SJSA1 (cell line): ENCODE data around the gene ACTN2. TPM values are rescaled to one million over a fixed set of nuclear protein-coding genes. Genes with fewer than 3 reads are reported as not detected.
"Not testable (repeated sequence)": the region's sequence is repeated elsewhere in the genome, so short reads cannot be mapped to it uniquely, and the experiment has no call there.

Experiments used
- DNase-seq, 2 experiments: peaks; one replicate each; pipeline ENCODE4 v3.0.0-alpha.2; 2015 to 2020; ENCODE audit warnings: low spot score in 2 of 2, low read depth in 1 of 2
- H3K27ac ChIP-seq: fragments of 250-450 bp; sonication (Bioruptor Pico); 2 replicates; pipeline ENCODE4 v1.5.1; 2020; ENCODE audit warnings: mild to moderate bottlenecking, moderate library complexity
- H3K27me3 ChIP-seq: fragments of 250-450 bp; sonication (Bioruptor Pico); replicated peaks from 2 replicates; pipeline ENCODE4 v1.5.1; 2020; ENCODE audit warnings: mild to moderate bottlenecking, moderate library complexity
- H3K36me3 ChIP-seq: fragments of 250-450 bp; sonication (Bioruptor Pico); 2 replicates; pipeline ENCODE4 v1.5.1; 2020; ENCODE audit warnings: mild to moderate bottlenecking
- H3K4me1 ChIP-seq: fragments of 250-450 bp; sonication (Bioruptor Pico); replicated peaks from 2 replicates; pipeline ENCODE4 v1.6.1; 2021; ENCODE audit warnings: mild to moderate bottlenecking
- H3K4me3 ChIP-seq: fragments of 250-450 bp; sonication (Bioruptor Pico); 2 replicates; pipeline ENCODE4 v1.5.1; 2020; ENCODE audit warnings: mild to moderate bottlenecking
- H3K9me3 ChIP-seq: fragments of 250-450 bp; sonication (Bioruptor Pico); replicated peaks from 2 replicates; pipeline ENCODE4 v1.5.1; 2020; ENCODE audit warnings: mild to moderate bottlenecking
- total RNA-seq: library from RNA; depleted of rRNA; stranded (reverse); fragments of >200 nt; shearing (Covaris generic); gene quantifications from 2 replicates; pipeline ENCODE4 v1.2.3, GENCODE V29; 2014; rRNA removed

Gene ACTN2
- not detected in 2 replicates for total RNA-seq

DNA sequence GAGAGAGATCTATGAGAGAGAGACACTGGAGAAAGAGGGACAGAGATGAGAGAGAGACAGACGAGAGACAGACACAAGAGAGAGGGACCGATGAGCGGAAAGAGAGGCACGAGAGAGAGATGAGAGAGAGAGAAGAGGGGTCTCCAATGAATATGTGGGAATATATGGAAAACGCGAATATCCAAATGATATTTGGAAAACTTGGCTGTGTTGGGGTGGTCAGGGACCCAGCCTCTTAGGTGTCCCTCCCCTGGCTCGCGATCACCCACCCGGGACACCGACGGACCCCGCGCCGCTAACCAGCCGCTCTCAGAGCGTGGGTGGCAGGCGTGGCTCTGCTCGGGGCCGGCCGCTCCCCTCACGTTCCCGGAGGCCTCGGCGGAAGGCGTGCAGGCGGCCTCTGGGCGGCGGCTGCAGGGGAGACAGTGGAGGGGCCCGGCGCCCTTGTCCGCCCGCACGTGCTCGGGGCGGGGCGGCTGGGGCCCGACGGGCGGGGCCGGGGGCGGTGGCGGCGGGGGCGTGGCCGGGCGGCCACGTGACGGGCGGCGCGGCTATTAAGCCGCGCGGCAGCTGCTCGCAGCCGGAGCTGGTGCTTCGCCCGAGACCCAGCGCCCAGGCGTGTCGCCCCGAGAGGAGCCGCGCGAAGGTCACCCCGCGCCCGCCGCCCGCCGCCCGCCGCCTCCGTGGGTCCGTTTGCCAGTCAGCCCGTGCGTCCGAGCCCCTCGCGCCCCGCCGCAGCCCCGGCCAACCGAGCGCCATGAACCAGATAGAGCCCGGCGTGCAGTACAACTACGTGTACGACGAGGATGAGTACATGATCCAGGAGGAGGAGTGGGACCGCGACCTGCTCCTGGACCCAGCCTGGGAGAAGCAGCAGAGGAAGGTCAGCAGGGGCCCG is at the start of gene ACTN2:
ACTN2 (plus strand) TSS at position 583 of the 898 bp plus-strand sequence; CDS start at position 758, 175 bp downstream.
- peaks cover 6% of the 10 kb centered on the region; the same call in 1 of the 2 replicates for H3K9me3 ChIP-seq
- no peak for DNase-seq
- H3K4me3 ChIP-seq: no peak within 1 kb of the TSS; the same call in 1 of the 2 replicates
- peaks cover 24% of the 10 kb centered on the region for H3K27me3 ChIP-seq
- no peak within 1 kb of the TSS for H3K27ac ChIP-seq
- no peaks in the 10 kb centered on the region for H3K36me3 ChIP-seq
- peaks cover 5% of the 10 kb centered on the region for H3K4me1 ChIP-seq

DNA sequence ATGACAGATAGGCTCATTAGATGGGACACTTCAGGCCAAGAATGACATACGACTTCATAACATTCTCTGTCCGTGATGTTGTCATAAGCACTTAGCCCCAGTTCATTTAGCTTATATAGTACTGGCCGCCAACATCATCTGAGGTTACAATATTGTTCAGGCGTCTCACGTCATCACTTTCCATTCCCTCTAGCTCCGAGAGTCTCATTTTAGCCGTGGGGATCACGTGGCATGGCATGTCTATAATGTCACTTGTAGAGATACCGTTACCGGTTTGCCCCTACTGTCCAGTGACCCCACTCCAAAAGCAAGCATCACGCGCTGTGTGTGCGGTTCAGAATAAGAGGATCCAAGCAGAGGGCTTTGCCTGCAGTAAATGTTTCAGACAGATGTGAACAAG is 47.4 kb upstream of the ACTN2 start:
- Histone ChIP-seq H3K9me3 (no peaks in the 10 kb centered on the region), H3K4me1 (no peaks in the 10 kb centered on the region), H3K27ac (no peak overlapping the region), H3K4me3 (no peak overlapping the region), H3K27me3 (no peaks in the 10 kb centered on the region), H3K36me3 (no peaks in the 10 kb centered on the region)
- no peak for DNase-seq

DNA sequence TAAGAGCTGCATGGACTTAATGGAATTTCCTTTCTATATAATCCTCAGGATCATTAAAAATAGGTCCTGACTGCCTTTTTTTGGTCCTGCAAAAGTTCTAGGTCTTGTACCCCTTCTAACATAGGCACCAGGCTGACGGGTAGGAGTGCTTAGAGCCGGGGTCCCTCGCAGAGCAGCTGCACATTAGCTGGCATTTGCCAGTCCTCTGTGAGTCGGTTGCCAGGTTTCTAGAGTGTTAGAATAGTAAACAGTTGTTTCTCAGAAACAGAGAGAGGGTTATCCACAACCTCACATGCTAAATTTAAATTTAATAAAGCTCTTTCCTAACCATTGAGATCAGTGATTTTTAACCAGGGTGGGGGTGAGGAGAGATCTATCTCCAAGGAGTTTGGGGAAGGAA is 46.6 kb upstream of the ACTN2 start:
- no peak overlapping the region for H3K4me3 ChIP-seq
- no peaks in the 10 kb centered on the region for H3K9me3 ChIP-seq
- H3K27me3 ChIP-seq: no peaks in the 10 kb centered on the region
- no peak overlapping the region for H3K27ac ChIP-seq
- DNase-seq: no peak
- no peaks in the 10 kb centered on the region for H3K4me1 ChIP-seq
- no peaks in the 10 kb centered on the region for H3K36me3 ChIP-seq

DNA sequence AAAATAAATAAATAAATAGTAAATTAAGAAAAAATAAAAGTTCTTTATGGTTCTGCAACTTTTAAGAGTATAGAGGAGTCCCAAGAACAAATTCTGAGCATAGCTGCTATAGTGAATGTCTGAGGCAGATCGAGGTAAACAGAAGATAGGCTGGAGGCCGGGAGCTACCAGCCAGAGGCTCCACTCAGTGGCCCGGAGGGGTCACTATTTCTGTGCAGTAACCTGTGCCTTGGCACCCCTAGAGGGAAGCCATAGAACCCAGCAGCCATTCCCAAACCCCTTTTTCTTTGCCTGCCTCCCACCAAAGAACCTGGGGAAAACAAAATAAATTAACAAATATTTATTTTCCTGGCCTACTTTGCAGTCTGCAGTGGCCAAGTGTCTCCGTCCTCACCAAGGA is 43.5 kb upstream of the ACTN2 start:
- no peak for DNase-seq

DNA sequence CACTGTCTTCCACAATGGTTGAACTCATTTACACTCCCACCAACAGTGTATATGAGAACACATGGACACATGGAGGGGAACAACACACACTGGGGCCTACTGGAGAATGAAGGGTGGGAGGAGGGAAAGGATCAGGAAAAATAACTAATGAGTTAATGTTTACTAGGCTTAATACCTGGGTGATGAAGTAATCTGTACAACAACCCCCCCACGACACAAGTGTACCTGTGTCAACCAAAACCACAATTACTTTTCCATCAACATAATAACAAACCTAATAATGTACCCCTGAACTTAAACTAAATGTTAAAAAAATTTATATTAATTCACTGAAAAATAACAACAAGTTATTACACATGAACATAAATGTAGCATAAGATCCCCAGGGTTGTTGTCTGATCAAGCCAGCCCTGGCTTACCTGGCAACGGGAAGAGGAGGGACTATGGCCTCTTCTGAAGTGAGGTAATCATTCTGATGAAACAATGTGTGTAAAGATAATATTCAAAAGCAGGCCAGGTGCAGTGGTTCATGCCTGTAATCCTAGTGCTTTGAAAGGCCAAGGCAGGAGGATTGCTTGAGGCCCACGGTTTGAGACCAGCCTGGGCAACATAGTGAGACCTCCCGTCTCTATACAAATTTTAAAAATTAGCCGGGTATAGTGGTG is 41.2 kb upstream of the ACTN2 start:
- DNase-seq: no peak
- no peaks in the 10 kb centered on the region for H3K9me3 ChIP-seq
- H3K27me3 ChIP-seq: no peaks in the 10 kb centered on the region
- no peaks in the 10 kb centered on the region for H3K36me3 ChIP-seq
- H3K4me1 ChIP-seq: no peaks in the 10 kb centered on the region
- no peak overlapping the region for H3K4me3 ChIP-seq
- H3K27ac ChIP-seq: no peak overlapping the region

More for the DNA sequence above, 43.5 kb upstream of the ACTN2 start:
- Histone ChIP-seq H3K4me1 (no peaks in the 10 kb centered on the region), H3K27me3 (no peaks in the 10 kb centered on the region), H3K4me3 (no peak overlapping the region), H3K36me3 (no peaks in the 10 kb centered on the region), H3K9me3 (no peaks in the 10 kb centered on the region), H3K27ac (no peak overlapping the region)

DNA sequence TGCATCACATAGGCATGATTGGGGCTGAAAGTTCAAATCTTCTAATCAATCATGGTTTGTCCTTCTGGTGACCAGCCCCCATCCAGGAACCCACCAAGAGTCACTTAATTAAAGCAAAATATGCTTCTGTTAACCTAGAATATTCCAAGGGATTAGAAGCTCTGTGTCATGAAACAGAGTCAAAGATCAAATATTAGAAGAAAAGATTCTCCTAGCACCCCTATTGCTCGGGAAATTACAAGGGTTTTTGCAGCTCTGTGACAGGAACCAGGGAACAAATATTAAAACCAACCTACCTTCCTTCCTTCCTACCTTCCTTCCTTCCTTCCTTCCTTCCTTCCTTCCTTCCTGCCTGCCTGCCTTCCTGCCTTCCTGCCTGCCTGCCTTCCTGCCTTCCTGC is 31.8 kb upstream of the ACTN2 start:
- Histone ChIP-seq H3K27me3 (no peaks in the 10 kb centered on the region), H3K4me1 (no peaks in the 10 kb centered on the region), H3K36me3 (no peaks in the 10 kb centered on the region), H3K9me3 (no peaks in the 10 kb centered on the region), H3K27ac (no peak overlapping the region), H3K4me3 (no peak overlapping the region)
- DNase-seq: no peak

DNA sequence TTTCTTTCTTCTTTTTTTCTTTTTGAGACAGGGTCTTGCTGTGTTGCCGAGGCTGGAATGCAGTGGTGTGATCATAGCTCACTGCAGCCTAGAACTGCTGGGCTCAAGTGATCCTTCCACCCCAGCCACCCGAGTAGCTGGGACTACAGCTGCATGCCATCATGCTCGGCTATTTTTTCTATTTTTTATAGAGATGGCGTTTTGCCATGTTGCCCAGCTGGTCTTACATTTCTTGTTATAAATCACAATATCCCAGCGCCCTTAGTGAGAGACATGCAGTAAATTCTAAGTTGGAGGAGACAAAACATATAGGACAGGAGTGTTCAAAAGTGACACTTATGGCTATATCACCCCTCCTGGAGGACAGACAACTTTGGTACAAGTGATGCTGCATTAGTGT is 31.3 kb upstream of the ACTN2 start:
- Histone ChIP-seq H3K4me1 (no peaks in the 10 kb centered on the region), H3K27me3 (no peaks in the 10 kb centered on the region), H3K36me3 (no peaks in the 10 kb centered on the region), H3K9me3 (no peaks in the 10 kb centered on the region), H3K4me3 (no peak overlapping the region), H3K27ac (no peak overlapping the region)
- DNase-seq: no peak

DNA sequence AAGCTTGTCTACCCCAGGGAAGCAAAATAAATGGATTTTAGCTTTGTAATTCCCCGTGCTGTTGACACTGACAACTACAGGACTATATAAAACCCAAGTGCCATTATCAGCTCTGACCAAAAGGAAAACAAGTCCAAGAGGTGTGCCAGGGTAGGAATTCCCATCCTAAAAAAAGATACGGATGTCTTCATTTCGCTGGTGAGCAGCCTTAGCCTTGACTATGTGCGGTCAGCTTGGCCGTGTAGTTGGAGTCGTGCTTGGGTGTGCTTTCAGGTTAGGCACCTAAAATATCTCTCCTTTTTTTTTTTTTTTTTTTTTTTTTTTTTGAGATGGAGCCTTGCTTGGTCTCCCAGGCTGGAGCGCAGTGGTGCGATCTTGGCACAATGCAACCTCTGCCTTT is 28.9 kb upstream of the ACTN2 start:
- Histone ChIP-seq H3K4me3 (no peak overlapping the region), H3K27me3 (no peaks in the 10 kb centered on the region), H3K27ac (no peak overlapping the region), H3K9me3 (no peaks in the 10 kb centered on the region), H3K4me1 (no peaks in the 10 kb centered on the region), H3K36me3 (no peaks in the 10 kb centered on the region)
- no peak for DNase-seq

DNA sequence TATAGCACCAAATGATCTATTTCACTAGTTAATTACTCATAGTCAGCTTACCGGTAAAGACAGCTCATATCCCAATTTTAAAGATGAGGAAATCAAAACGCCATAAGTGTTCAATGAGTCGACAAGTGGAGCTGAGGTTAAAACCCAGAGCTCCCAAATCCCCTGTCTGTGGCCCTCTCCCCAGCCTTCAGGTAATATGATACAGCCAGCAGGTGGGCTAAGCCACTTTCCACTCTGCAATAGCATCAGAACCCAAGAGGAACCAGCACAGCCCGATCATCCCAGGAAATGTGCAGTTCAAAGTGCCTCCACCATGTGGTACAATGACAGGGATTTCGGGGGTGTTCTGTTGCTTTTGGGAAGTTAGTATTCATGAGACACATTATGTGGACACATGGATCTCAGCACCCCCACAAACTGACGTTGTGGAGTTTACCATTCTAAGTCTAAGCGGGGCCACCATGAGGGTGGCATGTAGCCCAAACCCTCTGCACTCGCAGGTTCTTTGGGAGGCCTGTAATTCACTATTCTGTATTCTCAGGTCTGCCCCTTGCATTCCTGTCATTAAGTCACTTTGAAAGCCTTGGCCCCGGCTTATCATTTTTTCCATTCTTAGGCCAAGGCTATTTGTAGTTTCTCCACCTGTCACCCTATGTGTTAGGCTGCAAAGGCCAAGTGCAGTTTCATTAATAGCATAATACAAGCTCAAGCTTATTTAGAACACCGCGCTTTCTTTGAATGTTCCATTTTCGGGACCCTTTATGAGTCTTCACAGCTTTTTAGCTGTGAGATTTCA is 26.3 kb upstream of the ACTN2 start:
- no peaks in the 10 kb centered on the region for H3K36me3 ChIP-seq
- H3K27me3 ChIP-seq: no peaks in the 10 kb centered on the region
- H3K9me3 ChIP-seq: no peaks in the 10 kb centered on the region
- no peak overlapping the region for H3K27ac ChIP-seq
- H3K4me1 ChIP-seq: no peaks in the 10 kb centered on the region
- DNase-seq: no peak
- H3K4me3 ChIP-seq: no peak overlapping the region

DNA sequence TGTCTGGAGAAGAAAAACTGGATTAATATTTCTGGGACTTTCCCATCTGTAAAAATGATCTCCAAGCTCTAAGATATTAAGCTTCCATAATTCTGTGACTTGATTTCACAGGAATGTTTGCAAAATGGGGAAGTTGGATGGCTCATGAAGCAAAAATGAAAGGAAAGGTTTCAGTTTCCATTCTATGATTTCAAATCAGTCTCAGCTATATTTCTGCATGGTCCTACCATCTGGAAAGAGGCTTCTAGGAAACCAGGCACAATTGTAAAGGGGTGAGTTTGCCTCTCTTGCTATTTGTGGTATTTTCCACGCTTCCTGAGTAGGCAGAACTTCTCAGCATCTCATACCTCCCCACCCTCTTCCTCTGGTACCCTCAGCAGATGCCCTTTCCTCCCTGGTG is 22.4 kb upstream of the ACTN2 start:
- Histone ChIP-seq H3K27me3 (no peaks in the 10 kb centered on the region), H3K9me3 (no peaks in the 10 kb centered on the region), H3K36me3 (no peaks in the 10 kb centered on the region), H3K4me1 (no peaks in the 10 kb centered on the region), H3K27ac (no peak overlapping the region), H3K4me3 (no peak overlapping the region)
- DNase-seq: no peak

DNA sequence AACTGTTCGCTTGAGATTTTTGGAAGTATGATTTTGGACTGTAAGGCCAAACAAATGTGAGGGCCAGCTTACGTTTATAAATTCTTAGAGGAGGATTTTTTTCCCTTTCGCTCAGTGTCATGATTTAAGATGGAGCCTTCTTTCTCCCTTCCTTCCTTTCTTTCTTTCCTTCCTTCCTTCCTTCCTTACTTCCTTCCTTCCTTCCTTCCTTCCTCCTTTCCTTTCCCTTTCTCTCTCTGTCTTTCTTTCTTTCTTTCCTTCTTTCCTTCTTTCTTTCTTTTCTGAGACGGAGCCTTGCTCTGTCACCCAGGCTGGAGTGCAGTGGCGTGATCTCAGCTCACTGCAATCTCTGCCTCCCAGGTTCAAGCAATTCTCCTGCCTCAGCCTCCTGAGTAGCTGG is 17.4 kb upstream of the ACTN2 start:
- not testable (repeated sequence) for H3K27me3 ChIP-seq, H3K27ac ChIP-seq, H3K9me3 ChIP-seq, H3K4me1 ChIP-seq, DNase-seq, H3K36me3 ChIP-seq, H3K4me3 ChIP-seq

DNA sequence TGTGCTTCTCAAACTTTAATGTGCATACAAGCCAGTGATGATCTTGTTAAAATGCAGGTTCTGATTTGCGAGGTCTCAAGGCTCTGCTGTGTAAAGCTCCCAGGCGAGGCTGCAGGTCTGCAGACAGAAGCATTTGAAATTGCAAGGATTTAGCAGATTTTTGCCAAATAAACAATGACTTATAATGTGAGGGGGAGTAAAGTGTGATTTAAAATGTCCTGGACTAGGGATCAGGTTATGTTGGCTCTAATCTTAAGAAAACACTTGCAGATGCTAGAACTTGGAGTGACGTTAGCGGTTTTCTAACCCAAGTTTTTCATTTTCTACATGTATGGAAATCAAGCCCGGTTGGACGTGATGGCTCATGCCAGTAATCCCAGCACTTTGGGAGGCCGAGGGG is 16.2 kb upstream of the ACTN2 start:
- no peaks in the 10 kb centered on the region for H3K27me3 ChIP-seq
- H3K27ac ChIP-seq: no peak overlapping the region
- H3K4me3 ChIP-seq: no peak overlapping the region
- no peaks in the 10 kb centered on the region for H3K4me1 ChIP-seq
- H3K36me3 ChIP-seq: no peaks in the 10 kb centered on the region
- DNase-seq: no peak
- H3K9me3 ChIP-seq: no peaks in the 10 kb centered on the region

DNA sequence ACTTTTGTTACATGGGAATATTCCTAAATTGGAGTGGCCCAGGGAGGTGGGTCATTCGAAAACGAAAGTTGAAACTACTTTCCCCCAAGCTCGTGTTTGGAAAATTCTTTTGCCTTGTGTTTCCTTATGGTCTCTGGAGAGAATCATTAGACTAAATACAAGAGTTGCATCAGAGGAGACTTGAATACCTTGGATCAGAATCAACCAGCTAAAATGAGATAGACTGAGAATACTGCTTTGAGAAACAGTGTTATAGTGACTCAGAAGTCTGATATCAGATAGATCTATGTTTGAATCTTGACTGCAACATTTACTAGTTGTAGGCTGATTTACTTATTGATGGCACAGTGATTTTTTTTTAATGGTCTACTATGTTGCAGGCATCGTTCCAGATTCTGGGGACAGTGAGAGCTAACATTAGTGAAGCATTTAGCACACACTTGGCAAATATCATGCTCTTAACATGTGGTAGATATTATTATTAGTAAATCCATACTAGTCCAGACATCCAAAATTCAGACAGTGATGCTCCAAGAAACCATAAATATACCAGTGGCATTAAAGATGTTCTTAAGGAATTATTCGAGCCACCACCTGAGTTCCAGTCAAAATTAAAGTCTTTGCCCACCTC is 12.9 kb upstream of the ACTN2 start:
- no peak for DNase-seq

More for the DNA sequence above, 12.9 kb upstream of the ACTN2 start:
- Histone ChIP-seq H3K9me3 (no peaks in the 10 kb centered on the region), H3K36me3 (no peaks in the 10 kb centered on the region), H3K4me3 (no peak overlapping the region), H3K4me1 (no peaks in the 10 kb centered on the region), H3K27ac (no peak overlapping the region), H3K27me3 (no peaks in the 10 kb centered on the region)
